ACC112 (cell line): Measurements from ENCODE around the gene YIPF3.

ENCODE experiments used
- H2AFZ ChIP-seq: fragments of 200-600 bp; sonication (generic); one replicate; pipeline ENCODE4 v1.6.0; 2017; ENCODE audit warnings: antibody characterized with exemption, low read length; ENCODE audit not compliant: unreplicated experiment
- H3K27ac ChIP-seq: fragments of 200-600 bp; sonication (generic); 2 replicates; pipeline ENCODE4 v1.5.1; 2014; ENCODE audit warnings: low read depth, mild to moderate bottlenecking, antibody characterized with exemption, low read length, moderate library complexity
- H3K27me3 ChIP-seq: fragments of 200-600 bp; sonication (generic); 2 replicates; pipeline ENCODE4 v1.6.1; 2014; ENCODE audit warnings: mild to moderate bottlenecking, antibody characterized with exemption, low read length, moderate library complexity, mixed read lengths; ENCODE audit not compliant: insufficient read depth
- H3K36me3 ChIP-seq: fragments of 200-600 bp; sonication (generic); 2 replicates; pipeline ENCODE4 v1.6.1; 2016; ENCODE audit warnings: mild to moderate bottlenecking, antibody characterized with exemption, low read length, moderate library complexity, mixed read lengths; ENCODE audit not compliant: insufficient read depth
- H3K4me1 ChIP-seq: fragments of 200-600 bp; sonication (generic); one replicate; pipeline ENCODE4 v1.6.1; 2016; ENCODE audit warnings: low read length, mixed read lengths; ENCODE audit not compliant: insufficient read depth, unreplicated experiment, control insufficient read depth
- H3K4me3 ChIP-seq: fragments of 200-600 bp; sonication (generic); 2 replicates; pipeline ENCODE4 v1.5.1; 2014; ENCODE audit warnings: mild to moderate bottlenecking, low read depth, low read length
- H3K79me2 ChIP-seq: fragments of 200-600 bp; sonication (generic); one replicate; pipeline ENCODE4 v1.6.0; 2016; ENCODE audit warnings: low read length; ENCODE audit not compliant: control insufficient read depth, unreplicated experiment, insufficient read depth

The YIPF3 gene

GRCh38 chr6:43492673-43493072 lies 24.1 kb downstream of the YIPF3 start:
- Histone ChIP-seq H3K79me2 (peaks cover 30% of the 10 kb centered on the region), H3K27me3 (no peaks in the 10 kb centered on the region), H3K4me3 (peak overlapping the region; percentile 16), H2AFZ (no peak overlapping the region), H3K27ac (no peak overlapping the region), H3K4me1 (peaks cover 81% of the 10 kb centered on the region), H3K36me3 (no peaks in the 10 kb centered on the region)

- Histone ChIP-seq H2AFZ (no peak overlapping the region), H3K27ac (peak overlapping the region; percentile 6; the same call in 1 of the 2 replicates), H3K4me1 (peaks cover 77% of the 10 kb centered on the region), H3K79me2 (peaks cover 30% of the 10 kb centered on the region), H3K4me3 (peak overlapping the region; percentile 16), H3K36me3 (peaks cover 2% of the 10 kb centered on the region; the same call in 1 of the 2 replicates), H3K27me3 (no peaks in the 10 kb centered on the region)
These were observed 24.7 kb downstream of the YIPF3 start for GRCh38 chr6:43491750-43492661.

GRCh38 chr6:43490523-43490939 lies 26.2 kb downstream of the YIPF3 start:
- H3K36me3 ChIP-seq = peaks cover 5% of the 10 kb centered on the region; the same call in 1 of the 2 replicates
- peaks cover 62% of the 10 kb centered on the region for H3K4me1 ChIP-seq
- peaks cover 34% of the 10 kb centered on the region for H3K79me2 ChIP-seq
- H2AFZ ChIP-seq = no peak overlapping the region
- no peaks in the 10 kb centered on the region for H3K27me3 ChIP-seq
- no peak overlapping the region for H3K27ac ChIP-seq
- no peak overlapping the region for H3K4me3 ChIP-seq

- Histone ChIP-seq H3K27ac (no peak overlapping the region), H3K27me3 (no peaks in the 10 kb centered on the region), H2AFZ (no peak overlapping the region), H3K4me1 (peaks cover 52% of the 10 kb centered on the region), H3K79me2 (peaks cover 34% of the 10 kb centered on the region), H3K36me3 (peaks cover 5% of the 10 kb centered on the region; the same call in 1 of the 2 replicates), H3K4me3 (no peak overlapping the region)
These were observed 27.3 kb downstream of the YIPF3 start for GRCh38 chr6:43489277-43490072.

GRCh38 chr6:43488667-43489276 lies 28.0 kb downstream of the YIPF3 start:
- Histone ChIP-seq H3K4me1 (peaks cover 45% of the 10 kb centered on the region), H2AFZ (no peak overlapping the region), H3K4me3 (no peak overlapping the region), H3K79me2 (peaks cover 31% of the 10 kb centered on the region), H3K36me3 (peaks cover 5% of the 10 kb centered on the region; the same call in 1 of the 2 replicates), H3K27me3 (no peaks in the 10 kb centered on the region), H3K27ac (no peak overlapping the region)

GRCh38 chr6:43481591-43482236 lies 35.0 kb downstream of the YIPF3 start:
- Histone ChIP-seq H3K4me3 (no peak overlapping the region), H3K79me2 (peaks cover 48% of the 10 kb centered on the region), H3K36me3 (0 out of 2 replicates have a peak, but pooled peaks cover under 1% of the 10 kb centered on the region), H3K27ac (no peak overlapping the region), H2AFZ (no peak overlapping the region), H3K4me1 (peaks cover 10% of the 10 kb centered on the region), H3K27me3 (no peaks in the 10 kb centered on the region)

GRCh38 chr6:43481075-43481474 lies 35.7 kb downstream of the YIPF3 start:
- H3K79me2 ChIP-seq = peaks cover 47% of the 10 kb centered on the region

GRCh38 chr6:43478008-43478372 lies 38.7 kb downstream of the YIPF3 start:
- Histone ChIP-seq H3K27ac (peak overlapping the region; percentile 43; the same call in 1 of the 2 replicates), H3K36me3 (no peaks in the 10 kb centered on the region), H3K79me2 (peaks cover 40% of the 10 kb centered on the region), H3K4me1 (peaks cover 10% of the 10 kb centered on the region), H3K27me3 (no peaks in the 10 kb centered on the region), H3K4me3 (peak overlapping the region; percentile 87), H2AFZ (peak overlapping the region; percentile 85)

More at GRCh38 chr6:43481075-43481474, 35.7 kb downstream of the YIPF3 start:
- Histone ChIP-seq H2AFZ (no peak overlapping the region), H3K4me1 (peaks cover 10% of the 10 kb centered on the region), H3K27me3 (no peaks in the 10 kb centered on the region), H3K4me3 (no peak overlapping the region), H3K36me3 (no peaks in the 10 kb centered on the region), H3K27ac (no peak overlapping the region)

GRCh38 chr6:43477235-43478007 lies 39.3 kb downstream of the YIPF3 start, which contains the start of gene TJAP1:
Gene TJAP1, plus strand, starts transcription at chr6:43477570. Its CDS starts 21,432 bp downstream, at chr6:43499002.
- Histone ChIP-seq H3K4me3 (peak within 1 kb of the TSS; percentile 87), H3K27me3 (no peaks in the 10 kb centered on the region), H3K4me1 (peaks cover 10% of the 10 kb centered on the region), H3K79me2 (peaks cover 37% of the 10 kb centered on the region), H2AFZ (peak within 1 kb of the TSS; percentile 93), H3K27ac (peak within 1 kb of the TSS; percentile 43; the same call in 1 of the 2 replicates), H3K36me3 (no peaks in the 10 kb centered on the region)
